SU-DHL-6 (cell line): Measurements from ENCODE around the gene PCSK9.

Experiments used
- EZH2phosphoT487 ChIP-seq: fragments of 200-600 bp; sonication (generic), shearing (Covaris generic); conservative IDR thresholded peaks from 2 replicates; pipeline ENCODE4 v1.6.1; 2018; ENCODE audit warnings: mild to moderate bottlenecking, antibody characterized with exemption, low read length, moderate library complexity, mixed read lengths
- TF ChIP-seq, protein P1 (sequence below): fragments of 200-600 bp; sonication (generic); IDR thresholded peaks from one replicate; pipeline ENCODE4 v1.5.1; 2017; ENCODE audit warnings: antibody characterized with exemption, mild to moderate bottlenecking, low read length, moderate library complexity; ENCODE audit not compliant: insufficient read depth, poor library complexity, severe bottlenecking

GRCh38 chr1:55046871-55047270, 7.5 kb downstream of the PCSK9 start:
- TF ChIP-seq, protein P1, sequence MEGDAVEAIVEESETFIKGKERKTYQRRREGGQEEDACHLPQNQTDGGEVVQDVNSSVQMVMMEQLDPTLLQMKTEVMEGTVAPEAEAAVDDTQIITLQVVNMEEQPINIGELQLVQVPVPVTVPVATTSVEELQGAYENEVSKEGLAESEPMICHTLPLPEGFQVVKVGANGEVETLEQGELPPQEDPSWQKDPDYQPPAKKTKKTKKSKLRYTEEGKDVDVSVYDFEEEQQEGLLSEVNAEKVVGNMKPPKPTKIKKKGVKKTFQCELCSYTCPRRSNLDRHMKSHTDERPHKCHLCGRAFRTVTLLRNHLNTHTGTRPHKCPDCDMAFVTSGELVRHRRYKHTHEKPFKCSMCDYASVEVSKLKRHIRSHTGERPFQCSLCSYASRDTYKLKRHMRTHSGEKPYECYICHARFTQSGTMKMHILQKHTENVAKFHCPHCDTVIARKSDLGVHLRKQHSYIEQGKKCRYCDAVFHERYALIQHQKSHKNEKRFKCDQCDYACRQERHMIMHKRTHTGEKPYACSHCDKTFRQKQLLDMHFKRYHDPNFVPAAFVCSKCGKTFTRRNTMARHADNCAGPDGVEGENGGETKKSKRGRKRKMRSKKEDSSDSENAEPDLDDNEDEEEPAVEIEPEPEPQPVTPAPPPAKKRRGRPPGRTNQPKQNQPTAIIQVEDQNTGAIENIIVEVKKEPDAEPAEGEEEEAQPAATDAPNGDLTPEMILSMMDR: no peak
- no peak for TF ChIP-seq EZH2phosphoT487
